Stimulated activated CD4-positive, alpha-beta T cell treated with anti-CD3 and anti-CD28 coated beads, TNF-alpha, amount 100 ng/mL, for 24 hours (primary cell): ENCODE data around the gene TMEM178B.
"Not testable (repeated sequence)": the region's sequence is repeated elsewhere in the genome, so short reads cannot be mapped to it uniquely, and the experiment has no call there.

ENCODE experiments used
- DNase-seq, 3 experiments: peaks; one replicate each; pipeline ENCODE4 v3.0.0-alpha.2; 2020; ENCODE audit warnings: low read depth in 3 of 3

The TMEM178B gene

DNA sequence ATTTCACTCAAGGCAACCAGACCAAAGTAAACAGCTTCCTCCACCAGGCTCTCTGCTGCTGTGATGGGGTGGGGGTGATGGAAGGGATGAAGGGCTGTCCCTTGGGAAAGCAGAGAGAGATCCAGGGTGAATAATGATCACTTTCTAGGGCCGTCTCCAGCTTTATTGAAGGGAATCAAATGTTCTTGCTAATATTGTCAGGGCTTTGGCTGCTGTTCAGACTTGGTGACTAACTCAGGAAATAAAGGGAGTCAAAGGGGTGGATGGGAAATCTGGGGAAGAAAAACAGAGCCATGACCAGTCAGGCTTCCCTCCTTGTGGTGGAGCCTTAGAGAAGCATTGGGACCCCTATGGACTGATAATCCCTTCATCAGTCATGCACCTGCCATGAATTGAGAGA is 281.2 kb downstream of the TMEM178B start:
- DNase-seq = no peak

DNA sequence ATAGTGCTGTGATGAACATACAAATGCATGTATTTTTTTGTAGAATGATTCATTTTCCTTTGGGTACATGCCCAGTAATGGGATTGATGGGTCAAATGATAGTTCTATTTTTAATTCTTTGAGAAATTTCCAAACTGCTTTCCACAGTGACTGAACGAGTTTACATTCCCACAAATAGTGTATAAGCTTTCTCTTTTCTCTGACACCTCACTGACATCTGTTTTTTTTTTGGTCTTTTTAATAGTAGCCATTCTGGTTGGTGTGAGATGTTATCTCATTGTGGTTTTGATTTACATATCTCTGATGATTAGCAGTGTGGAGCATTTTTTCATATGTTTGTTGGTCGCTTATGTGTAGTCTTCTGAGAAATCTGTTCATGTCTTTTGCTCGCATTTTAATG is 282.3 kb downstream of the TMEM178B start:
- no peak for DNase-seq

DNA sequence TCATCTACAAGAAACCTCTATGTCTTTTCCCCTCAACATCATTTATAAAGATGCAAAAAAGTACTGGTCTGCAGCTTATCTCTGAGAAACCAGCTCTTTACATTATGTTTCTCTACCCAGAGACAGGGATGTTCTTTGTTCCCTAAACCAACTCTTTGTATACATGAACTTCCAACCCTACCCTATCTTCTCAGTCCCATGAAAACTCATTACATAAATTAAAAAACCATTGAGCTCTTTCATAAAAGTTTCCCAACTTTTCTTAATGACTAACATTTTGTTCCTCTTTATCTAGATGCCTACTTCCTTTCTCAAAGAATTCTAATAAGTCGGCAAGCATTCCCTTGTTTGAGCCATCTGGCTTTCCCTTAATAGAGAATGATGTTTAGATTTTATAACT is 284.5 kb downstream of the TMEM178B start:
- DNase-seq = no peak

DNA sequence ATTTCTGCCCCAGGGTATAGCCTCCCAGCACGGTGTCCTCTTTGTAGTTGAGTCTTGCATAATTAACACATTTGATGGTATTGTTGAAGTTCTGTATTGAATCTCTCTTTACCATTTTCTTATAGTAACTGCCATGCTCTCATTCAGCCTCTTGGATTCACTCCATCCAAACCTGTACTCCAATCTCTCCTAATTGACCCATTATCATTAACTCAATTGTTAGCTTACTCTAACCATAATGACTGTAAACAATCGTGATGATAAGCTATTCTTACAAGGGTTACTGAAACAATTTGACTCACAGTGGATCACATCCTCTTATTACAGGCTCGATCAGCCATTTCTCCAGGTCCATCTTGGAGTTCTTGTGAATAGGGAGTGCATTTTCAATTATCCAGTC is 285.4 kb downstream of the TMEM178B start:
- DNase-seq = no peak

DNA sequence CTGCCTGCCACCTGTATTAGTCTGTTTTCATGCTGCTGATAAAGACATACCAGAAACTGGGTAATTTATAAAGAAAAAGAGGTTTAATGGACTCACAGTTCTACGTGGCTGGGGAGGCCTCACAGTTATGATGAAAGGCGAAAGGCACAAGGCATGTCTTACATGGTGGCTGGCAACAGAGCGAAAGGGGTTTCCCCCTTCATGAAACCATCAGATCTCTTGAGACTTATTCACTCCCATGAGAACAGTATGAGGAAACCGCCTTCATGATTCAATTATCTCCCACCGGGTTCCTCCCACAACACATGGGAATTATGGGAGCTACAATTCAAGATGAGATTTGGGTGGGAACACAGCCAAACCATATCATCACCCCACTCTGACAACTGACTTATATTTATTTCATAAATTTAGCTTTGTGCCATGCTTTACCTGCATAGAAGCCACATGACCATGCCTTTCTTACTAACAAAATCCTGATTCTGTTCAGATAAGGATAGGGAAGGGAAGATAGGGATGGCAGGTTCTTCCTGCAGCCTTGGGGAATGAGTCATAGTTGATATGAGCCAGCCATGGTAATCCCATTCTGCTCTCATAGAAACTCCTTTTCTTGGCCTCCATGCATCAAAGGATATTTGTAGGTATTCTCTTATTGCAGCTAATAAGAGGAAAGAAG is 286.0 kb downstream of the TMEM178B start:
- DNase-seq = no peak

DNA sequence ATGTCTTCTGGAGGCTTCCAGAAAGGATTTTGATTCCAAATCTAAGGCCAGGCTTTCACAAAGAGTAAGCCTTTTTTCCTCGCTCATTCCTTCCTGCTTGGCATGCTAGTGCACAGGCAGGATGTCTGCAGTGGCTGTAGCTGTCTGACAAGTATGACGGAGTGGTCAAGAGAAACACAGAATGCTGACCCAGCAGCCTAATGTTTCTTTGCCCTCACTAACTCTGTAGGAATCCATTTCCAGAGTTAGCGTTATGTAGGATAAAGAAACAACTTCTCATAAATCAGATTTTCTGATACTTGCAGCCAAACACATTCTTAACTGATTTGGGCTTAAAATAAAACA is 286.5 kb downstream of the TMEM178B start:
- no peak for DNase-seq

DNA sequence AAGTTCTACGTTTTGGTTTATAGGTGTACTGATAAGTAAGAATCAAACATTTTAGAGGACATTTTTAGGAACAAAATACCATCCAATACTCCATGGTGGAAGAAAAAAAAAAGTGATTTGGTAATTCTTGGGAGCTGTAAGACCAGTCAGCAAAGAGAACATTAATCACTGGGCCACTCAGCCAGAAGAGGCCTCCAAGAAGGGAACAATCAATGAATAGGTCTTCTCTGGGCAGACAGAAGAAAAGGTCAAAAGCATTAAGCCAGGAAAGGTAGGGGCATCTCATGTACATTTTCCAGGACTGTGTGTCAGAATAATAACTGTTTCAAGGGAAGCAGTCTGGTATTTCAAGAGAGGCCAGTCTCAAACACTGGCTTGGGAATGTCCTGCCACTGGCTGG is 286.9 kb downstream of the TMEM178B start:
- DNase-seq = no peak

DNA sequence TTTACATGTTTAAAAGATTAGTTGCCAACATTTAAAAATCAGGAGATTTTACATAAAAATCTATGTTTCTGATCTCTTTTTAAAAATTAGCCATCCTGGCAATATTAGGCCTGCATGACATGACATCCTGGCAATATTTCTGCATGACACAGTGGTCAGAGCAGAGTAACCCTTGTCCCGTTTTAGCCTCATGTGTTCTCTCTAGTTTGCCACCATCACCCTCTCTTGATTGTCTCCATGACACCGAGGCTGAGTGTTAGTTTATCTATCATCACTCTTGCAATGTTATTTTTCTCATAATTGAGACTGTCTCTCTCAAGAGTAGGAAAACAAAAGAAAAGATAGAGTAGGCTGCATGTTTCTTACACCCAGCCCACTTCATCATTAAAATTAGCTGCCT is 287.6 kb downstream of the TMEM178B start:
- no peak for DNase-seq

DNA sequence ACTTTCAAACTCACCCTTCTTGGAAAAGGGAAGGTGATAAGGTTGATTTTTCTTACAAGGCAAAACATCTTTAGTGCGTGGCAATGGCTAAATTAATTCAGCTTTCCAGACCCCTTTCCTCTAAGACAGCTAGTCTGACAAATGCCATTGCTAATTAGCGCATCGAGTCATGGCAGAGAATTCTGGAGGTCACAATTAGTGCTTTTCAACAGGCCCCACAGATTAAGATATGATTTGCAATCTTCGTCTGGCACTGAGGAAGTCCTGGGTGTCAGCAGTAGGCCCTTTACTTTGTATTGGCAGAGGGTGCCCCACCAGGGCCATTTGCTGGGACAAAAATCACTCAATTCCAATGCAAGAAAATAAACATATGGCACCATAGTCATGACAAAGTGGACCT is 288.1 kb downstream of the TMEM178B start:
- no peak for DNase-seq

DNA sequence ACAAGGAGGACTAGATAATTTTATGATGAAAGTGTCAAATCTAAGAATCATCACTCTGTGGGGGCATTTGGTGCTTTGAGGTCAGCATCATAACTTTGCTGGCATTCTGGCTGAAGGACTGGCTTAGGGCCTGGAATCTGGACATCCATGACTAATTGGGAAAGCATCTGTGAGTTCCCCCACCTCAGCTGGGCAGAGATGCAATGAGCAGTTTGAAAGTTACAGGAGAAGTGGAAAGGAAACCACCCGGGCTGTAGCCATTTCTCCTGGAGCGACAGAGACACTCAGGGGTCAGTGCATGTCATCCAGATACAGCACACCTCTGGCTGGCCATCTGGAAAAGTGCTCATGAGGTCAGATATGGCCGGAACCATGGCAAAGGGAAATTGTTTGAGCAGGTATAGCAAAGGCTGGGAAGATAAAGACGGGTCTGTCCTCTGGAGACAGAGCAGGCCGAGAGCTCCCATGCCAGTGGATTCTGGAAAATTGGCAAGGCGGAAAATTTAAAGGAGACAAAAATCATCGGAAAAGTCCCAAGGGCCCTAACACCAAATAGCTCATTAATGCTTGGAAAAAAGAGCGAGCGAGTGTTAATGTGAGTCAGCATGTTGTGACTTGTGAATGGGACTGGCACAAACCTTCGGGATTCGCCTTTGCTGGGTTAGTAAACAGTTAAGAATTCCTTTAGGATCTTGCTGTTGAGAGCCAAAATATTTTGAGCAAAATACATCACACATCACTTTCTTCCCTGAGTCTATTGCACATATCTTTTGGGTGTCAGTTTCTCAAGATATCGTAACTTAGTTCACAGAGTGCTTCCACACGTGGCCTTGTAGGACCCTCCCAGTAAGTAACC is 288.9 kb downstream of the TMEM178B start:
- DNase-seq = no peak

DNA sequence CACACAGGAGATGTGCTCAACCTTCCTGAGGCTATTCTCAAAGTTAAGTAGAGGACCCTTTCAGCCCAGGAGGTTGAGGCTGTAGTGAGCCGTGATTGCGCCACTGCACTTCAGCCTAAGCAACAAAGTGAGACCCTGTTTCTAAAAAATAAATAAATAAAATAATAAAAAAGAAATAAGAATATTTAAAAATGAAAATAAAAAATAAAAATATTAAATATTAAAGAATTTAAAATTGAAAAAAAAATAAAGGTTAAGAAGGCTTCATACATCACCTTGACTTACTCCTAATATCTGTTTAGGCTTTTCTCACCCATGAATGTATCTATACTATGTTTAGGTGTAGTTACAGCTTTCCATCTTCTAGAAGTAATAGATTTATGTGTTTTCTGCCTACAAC is 289.9 kb downstream of the TMEM178B start:
- DNase-seq = no peak

DNA sequence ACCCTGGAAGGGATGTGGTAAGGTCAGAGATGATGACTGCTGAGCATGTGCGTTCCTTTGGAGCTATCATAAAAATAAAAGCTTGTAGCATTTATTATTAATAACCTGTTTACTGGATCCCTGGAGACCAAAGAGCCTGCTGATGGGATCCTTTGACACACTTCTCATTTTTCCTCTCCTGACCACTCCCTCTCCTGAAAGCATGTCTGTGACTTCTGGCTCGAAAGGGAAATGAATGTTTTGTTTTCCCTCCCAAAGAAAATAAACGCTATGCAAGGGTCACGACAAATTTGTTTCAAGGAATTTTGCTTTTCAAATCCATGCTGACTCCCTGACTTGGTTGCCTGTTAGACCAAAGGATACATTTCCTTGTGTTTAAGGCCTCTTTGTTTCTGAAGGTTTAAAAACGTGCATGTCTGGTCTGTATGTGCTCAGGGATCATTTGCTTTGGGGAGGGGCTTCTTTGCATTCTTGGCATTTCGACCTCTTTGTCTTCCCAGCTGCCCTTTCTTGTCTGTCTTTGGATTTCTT is 292.3 kb downstream of the TMEM178B start:
- no peak for DNase-seq

DNA sequence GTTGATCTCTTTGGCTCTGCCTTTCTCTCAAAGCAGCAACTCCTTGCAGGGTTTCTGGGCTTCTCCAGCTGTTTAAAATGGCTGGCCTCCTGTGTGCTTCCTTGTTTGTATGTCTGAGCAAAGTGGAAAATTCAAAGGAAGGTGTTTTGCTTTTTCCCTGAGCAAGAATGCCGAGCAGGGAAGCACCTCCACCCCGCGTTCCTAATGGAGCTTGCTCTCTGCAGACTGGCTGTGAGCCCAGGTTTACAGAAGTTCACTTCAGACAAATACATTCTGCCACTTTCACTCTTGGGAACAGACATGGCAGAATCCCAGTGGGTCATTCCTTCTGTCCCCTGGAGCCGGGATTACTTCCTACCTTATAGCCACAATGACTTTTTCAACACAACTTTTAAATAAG is 295.6 kb downstream of the TMEM178B start:
- no peak for DNase-seq

DNA sequence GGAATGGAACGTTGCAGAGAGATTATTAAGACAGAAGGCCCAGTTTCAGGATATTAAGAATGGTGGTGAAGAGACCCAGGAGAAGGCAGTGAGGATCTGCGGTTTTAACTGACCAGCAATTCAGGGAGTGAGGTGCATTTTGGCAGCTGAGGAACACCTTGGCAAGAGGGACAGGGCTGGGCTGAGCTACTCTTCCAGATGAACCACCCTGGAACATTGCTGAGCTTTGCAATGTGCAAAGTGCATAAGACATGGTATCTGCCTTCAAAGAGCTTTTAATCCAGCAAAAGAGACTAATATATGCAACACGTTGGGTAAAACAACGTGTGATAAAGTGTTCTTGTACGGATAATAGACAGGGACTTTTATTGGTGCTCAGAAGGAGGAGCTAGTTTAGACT is 296.3 kb downstream of the TMEM178B start:
- no peak for DNase-seq

DNA sequence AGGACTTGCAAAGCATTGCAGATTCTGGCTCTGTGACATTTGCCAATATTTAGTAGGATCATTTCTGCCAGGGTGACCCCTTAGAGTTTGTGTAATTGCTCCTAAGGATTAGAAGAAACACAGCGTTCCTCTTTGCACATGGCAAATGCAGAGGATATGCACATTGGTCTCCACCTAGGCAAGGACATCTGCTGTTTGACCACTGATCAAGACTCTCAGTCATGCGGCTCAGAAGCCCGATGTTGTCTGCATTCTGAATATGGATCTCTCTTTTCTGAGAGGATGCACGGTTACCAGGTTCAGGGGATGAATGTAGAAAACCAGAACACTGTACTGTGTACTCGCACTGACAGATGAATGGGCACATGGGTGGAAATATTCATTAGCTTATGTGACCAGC is 296.8 kb downstream of the TMEM178B start:
- no peak for DNase-seq

DNA sequence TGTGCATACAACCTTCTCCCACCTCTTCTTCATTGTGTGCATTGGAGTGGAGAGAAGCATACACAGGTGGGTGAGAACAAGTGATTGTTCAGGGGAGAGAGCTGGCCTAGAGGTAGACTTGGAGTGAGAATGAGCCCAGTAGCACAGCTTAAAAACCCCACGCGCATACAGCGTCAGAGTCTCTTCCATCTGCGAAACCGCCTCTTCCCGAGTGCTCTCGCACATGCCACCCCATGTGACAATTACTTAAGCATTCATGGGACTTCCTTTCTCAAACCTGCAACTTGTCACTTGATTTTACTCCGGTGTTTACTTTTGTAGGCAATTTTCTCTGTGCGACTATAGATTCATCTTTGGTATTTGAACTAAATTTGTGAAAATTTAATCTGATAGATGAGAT is 300.6 kb downstream of the TMEM178B start:
- no peak for DNase-seq

DNA sequence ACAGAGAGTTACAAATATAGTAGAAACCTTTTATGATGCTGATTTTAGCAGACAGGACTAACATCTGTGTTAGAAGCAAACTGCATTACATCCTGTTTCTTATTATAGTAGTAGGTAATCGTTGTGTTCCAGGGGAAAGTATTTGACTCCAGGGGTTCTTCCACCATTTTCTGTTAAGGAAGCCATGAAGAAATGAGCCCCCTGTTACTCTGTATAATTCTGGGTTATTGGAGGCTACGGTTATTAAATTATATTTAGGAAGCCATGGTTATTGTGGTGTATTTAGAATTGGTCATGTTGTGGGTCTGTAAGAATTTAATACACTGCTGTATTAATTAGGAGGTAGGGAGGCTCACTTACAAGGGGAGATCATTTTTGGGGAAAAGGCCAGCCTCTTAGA is 301.6 kb downstream of the TMEM178B start:
- no peak for DNase-seq

DNA sequence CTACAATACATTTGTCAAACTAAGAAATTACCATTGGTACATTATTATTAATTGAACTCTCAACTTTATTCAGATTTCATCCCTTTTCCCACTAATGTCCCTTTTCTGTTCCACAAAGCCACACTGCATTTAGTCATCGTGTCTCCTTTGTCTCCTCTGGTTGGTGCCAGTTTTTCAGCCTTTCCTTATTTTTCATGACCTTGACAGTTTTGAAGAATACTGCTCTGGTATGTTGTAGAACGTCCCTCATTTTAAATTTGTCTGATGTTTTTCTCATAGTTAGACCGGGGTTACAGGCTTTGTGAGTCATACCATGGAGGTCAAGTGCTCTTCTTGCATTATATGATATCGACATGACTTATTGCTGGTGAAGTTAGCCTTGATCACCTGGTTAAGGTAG is 304.0 kb downstream of the TMEM178B start:
- no peak for DNase-seq

DNA sequence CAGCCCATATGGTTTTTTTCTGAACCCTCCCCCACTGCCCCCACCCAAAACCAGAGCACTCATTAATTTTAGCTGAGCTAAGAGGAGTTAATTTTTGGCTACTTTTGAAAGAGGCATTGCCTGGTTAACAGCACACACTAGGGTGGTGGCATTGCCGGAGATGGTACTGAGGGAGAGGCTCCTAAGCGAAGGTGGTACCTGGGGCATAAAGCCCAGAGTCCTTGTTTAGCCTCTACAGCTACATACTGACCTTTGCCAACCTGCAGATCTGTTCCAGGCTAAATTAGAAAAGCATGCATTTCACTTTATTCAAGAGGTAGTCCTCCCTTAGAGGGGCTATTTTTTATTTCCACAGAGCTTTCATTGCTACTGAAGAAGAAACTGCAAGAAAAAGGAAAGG is 304.5 kb downstream of the TMEM178B start:
- no peak for DNase-seq

DNA sequence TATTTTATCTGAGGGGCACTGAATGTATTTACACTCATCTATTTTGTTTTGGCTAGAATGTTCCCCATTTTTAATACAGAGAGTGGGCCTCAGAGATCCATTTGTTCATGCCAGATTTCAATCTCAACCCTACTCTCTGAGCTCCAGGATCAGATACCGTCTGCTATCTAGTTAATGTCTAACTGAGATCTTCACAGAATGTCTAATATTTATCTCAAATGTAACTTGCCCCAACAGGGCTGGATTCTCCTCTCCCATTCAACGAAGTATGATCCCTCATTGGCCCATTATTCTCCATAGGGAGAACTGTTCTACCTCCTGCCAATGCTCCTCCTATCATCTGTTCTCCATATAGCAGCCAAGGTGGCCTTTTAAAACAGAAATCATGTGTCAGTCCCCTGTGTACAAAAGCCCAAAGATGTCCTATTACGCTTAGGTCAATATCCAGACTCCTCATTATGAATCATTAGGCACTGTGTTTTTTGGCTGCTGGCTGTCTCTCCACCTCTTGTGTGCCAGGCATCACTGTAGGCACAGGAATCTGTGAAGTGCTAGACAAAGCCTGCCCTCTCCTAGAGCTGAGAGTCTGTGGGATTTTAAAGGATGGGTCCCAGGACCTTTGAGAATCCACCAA is 308.0 kb downstream of the TMEM178B start:
- no peak for DNase-seq

DNA sequence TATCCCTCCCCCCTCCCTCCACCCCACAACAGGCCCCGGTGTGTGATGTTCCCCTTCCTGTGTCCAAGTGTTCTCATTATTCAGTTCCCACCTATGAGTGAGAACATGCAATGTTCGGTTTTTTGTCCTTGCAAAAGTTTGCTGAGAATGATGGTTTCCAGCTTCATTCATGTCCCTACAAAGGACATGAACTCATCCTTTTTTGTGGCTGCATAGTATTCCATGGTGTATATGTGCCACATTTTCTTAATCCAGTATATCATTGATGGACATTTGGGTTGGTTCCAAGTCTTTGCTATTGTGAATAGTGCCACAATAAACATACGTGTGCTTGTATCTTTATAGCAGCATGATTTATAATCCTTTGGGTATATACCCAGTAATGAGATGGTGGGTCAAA is 309.5 kb downstream of the TMEM178B start:
- DNase-seq = not testable (repeated sequence)

DNA sequence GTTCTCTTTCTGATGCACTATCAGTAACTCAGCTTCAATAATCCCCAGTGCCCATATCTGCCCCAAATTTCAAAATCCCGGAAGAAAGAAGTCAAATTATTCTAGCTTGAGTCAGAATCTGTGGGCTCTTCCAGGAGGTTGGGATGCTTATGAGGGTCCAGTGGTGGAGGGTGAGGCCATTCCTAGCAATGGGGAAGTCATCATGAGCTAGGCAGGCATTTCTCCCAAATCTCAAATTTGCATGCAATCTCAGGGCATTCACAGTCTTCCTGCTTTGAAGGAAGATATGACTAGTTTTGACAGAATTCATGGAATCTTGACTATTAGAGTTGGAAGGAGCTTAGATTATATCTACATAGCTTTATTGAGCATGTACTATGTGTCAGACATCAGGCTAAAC is 313.0 kb downstream of the TMEM178B start:
- no peak for DNase-seq
